HG03442 (cell line): Measurements from ENCODE around the gene GLB1L.

Experiments used
- ATAC-seq: cut with Tn5 transposase; IDR thresholded peaks from one replicate; pipeline ENCODE4 v1.9.1; 2021; ENCODE audit warnings: mild to moderate bottlenecking, moderate library complexity; ENCODE audit not compliant: unreplicated experiment

Gene GLB1L

GRCh38 chr2:219228041-219228910 lies 17.0 kb downstream of the GLB1L start:
- ATAC-seq: no peak

- ATAC-seq: no peak
These were observed 19.9 kb downstream of the GLB1L start for GRCh38 chr2:219225350-219225749.

GRCh38 chr2:219223831-219224610 lies 21.2 kb downstream of the GLB1L start:
- no peak for ATAC-seq

GRCh38 chr2:219221957-219222518 lies 23.2 kb downstream of the GLB1L start:
- ATAC-seq: no peak

- no peak for ATAC-seq
These were observed 24.4 kb downstream of the GLB1L start for GRCh38 chr2:219220652-219221402.

GRCh38 chr2:219219784-219220532 lies 25.3 kb downstream of the GLB1L start:
- ATAC-seq: no peak

GRCh38 chr2:219218732-219219701 lies 26.2 kb downstream of the GLB1L start, which contains the start of gene ABCB6:
Gene ABCB6, minus strand, starts transcription at chr2:219218958. Its CDS starts 285 bp downstream, at chr2:219218673.
- peak; percentile 69 for ATAC-seq

GRCh38 chr2:219218217-219218731 lies 27.0 kb downstream of the GLB1L start:
- peak; percentile 22 for ATAC-seq

GRCh38 chr2:219216535-219216915 lies 28.7 kb downstream of the GLB1L start:
- no peak for ATAC-seq

GRCh38 chr2:219215871-219216534 lies 29.2 kb downstream of the GLB1L start:
- ATAC-seq: no peak

GRCh38 chr2:219214786-219215185 lies 30.5 kb downstream of the GLB1L start:
- no peak for ATAC-seq

GRCh38 chr2:219214141-219214540 lies 31.1 kb downstream of the GLB1L start:
- no peak for ATAC-seq

- no peak for ATAC-seq
These were observed 31.7 kb downstream of the GLB1L start for GRCh38 chr2:219213486-219214071.

GRCh38 chr2:219213026-219213415 lies 32.2 kb downstream of the GLB1L start:
- ATAC-seq: no peak

- ATAC-seq: no peak
These were observed 34.3 kb downstream of the GLB1L start for GRCh38 chr2:219210886-219211362.

GRCh38 chr2:219210196-219210885 lies 34.9 kb downstream of the GLB1L start:
- no peak for ATAC-seq
